Liver (tissue), 9 donors: ENCODE results near the gene GRAMD2B. TPM values are rescaled to one million over a fixed set of nuclear protein-coding genes. Genes with fewer than 3 reads are reported as not detected.

Experiments used
- DNase-seq: peaks from one replicate; pipeline ENCODE4 v3.0.0-alpha.2; 2017; ENCODE audit warnings: low spot score
- H3K27ac ChIP-seq, 2 donors: one replicate each; pipeline ENCODE4 v1.7.0; 2013; ENCODE audit warnings: inconsistent platforms in 2 of 2, low read length in 2 of 2, control low read depth in 1 of 2, low read depth in 1 of 2, mild to moderate bottlenecking in 1 of 2
- H3K27me3 ChIP-seq, 4 donors: one replicate each; pipeline versions ENCODE4 v1.6.1 to v1.7.0; 2013; ENCODE audit warnings: low read length in 3 of 4, inconsistent platforms in 1 of 4, mild to moderate bottlenecking in 1 of 4, moderate library complexity in 1 of 4; ENCODE audit not compliant: control insufficient read depth in 4 of 4, insufficient read depth in 4 of 4
- H3K36me3 ChIP-seq, 4 donors: one replicate each; pipeline versions ENCODE4 v1.6.1 to v1.7.0; 2013; ENCODE audit warnings: low read length in 3 of 4, mild to moderate bottlenecking in 3 of 4, low read depth in 1 of 4, moderate library complexity in 1 of 4; ENCODE audit not compliant: control insufficient read depth in 4 of 4, insufficient read depth in 3 of 4
- H3K4me1 ChIP-seq, 4 donors: one replicate each; pipeline versions ENCODE4 v1.6.1 to v1.7.0; 2013; ENCODE audit warnings: low read length in 3 of 4, mild to moderate bottlenecking in 3 of 4, moderate library complexity in 1 of 4; ENCODE audit not compliant: control insufficient read depth in 4 of 4, insufficient read depth in 4 of 4
- H3K4me3 ChIP-seq, 3 donors: one replicate each; pipeline versions ENCODE4 v1.6.1 to v1.7.0; 2013; ENCODE audit warnings: low read length in 3 of 3, control low read depth in 1 of 3, low read depth in 1 of 3, mild to moderate bottlenecking in 1 of 3
- H3K9ac ChIP-seq, 2 donors: one replicate each; pipeline ENCODE4 v1.7.0; 2013; ENCODE audit warnings: low read length in 2 of 2, mild to moderate bottlenecking in 2 of 2, moderate library complexity in 2 of 2, control low read depth in 1 of 2, low read depth in 1 of 2
- H3K9me3 ChIP-seq, 4 donors: one replicate each; pipeline versions ENCODE4 v1.6.1 to v1.7.0; 2013; ENCODE audit warnings: low read length in 3 of 4; ENCODE audit not compliant: control insufficient read depth in 4 of 4
- ATF3 ChIP-seq: IDR thresholded peaks from 2 replicates; pipeline ENCODE4 v1.6.1; 2016; ENCODE audit warnings: antibody characterized with exemption
- CTCF ChIP-seq: fragments of 150-350 bp; IDR thresholded peaks from 2 replicates; pipeline ENCODE4 v1.5.1; 2017; ENCODE audit warnings: improper control_type of control experiment, low read depth, low read length; ENCODE audit not compliant: missing input control
- EGR1 ChIP-seq, 2 donors: IDR thresholded peaks; 2 replicates each; pipeline ENCODE4 v1.6.1; 2016 to 2018; ENCODE audit warnings: antibody characterized with exemption in 2 of 2, low read depth in 2 of 2
- FOXA1 ChIP-seq: IDR thresholded peaks from 2 replicates; pipeline ENCODE4 v1.6.1; 2016; ENCODE audit warnings: antibody characterized with exemption
- FOXA2 ChIP-seq: IDR thresholded peaks from 2 replicates; pipeline ENCODE4 v1.6.1; 2016; ENCODE audit warnings: antibody characterized with exemption
- GABPA ChIP-seq, 2 donors: IDR thresholded peaks in 1 of 2; conservative IDR thresholded peaks in 1 of 2; 2 replicates each; pipeline ENCODE4 v1.6.1; 2016; ENCODE audit warnings: antibody characterized with exemption in 2 of 2, mild to moderate bottlenecking in 1 of 2, moderate library complexity in 1 of 2
- HNF4A ChIP-seq, 2 donors: conservative IDR thresholded peaks; 2 replicates each; pipeline ENCODE4 v1.6.1; 2016; ENCODE audit warnings: antibody characterized with exemption in 2 of 2, mild to moderate bottlenecking in 2 of 2
- HNF4G ChIP-seq: IDR thresholded peaks from 2 replicates; pipeline ENCODE4 v1.6.1; 2016; ENCODE audit warnings: antibody characterized with exemption
- JUND ChIP-seq, 2 donors: IDR thresholded peaks; 2 replicates each; pipeline ENCODE4 v1.6.1; 2016; ENCODE audit warnings: antibody characterized with exemption in 2 of 2
- MAX ChIP-seq: IDR thresholded peaks from 2 replicates; pipeline ENCODE4 v1.6.1; 2016; ENCODE audit warnings: antibody characterized with exemption
- RAD21 ChIP-seq, 2 donors: IDR thresholded peaks; 2 replicates each; pipeline ENCODE4 v1.6.1; 2016; ENCODE audit warnings: antibody characterized with exemption in 2 of 2, mild to moderate bottlenecking in 2 of 2
- REST ChIP-seq: IDR thresholded peaks from 2 replicates; pipeline ENCODE4 v1.6.1; 2016; ENCODE audit warnings: antibody characterized with exemption, mild to moderate bottlenecking
- SP1 ChIP-seq: IDR thresholded peaks from 2 replicates; pipeline ENCODE4 v1.6.1; 2018; ENCODE audit warnings: antibody characterized with exemption, mild to moderate bottlenecking
- TAF1 ChIP-seq: conservative IDR thresholded peaks from 2 replicates; pipeline ENCODE4 v1.6.1; 2016; ENCODE audit warnings: antibody characterized with exemption, mild to moderate bottlenecking
- YY1 ChIP-seq: IDR thresholded peaks from 2 replicates; pipeline ENCODE4 v1.6.1; 2016; ENCODE audit warnings: antibody characterized with exemption, mild to moderate bottlenecking
- ZBTB33 ChIP-seq: IDR thresholded peaks from 2 replicates; pipeline ENCODE4 v1.6.1; 2016; ENCODE audit warnings: antibody characterized with exemption
- WGBS: extraction: QIAGEN DNeasy Blood & Tissue Kit; methylation state at CpG from one replicate; pipeline ENCODE4 v1.1.7; 2013; 5-methylcytosine and 5-hydroxymethylcytosine counted together
- polyA plus RNA-seq, 2 donors: library from polyadenylated mRNA; stranded (reverse) in 1 of 2; unstranded in 1 of 2; fragments of 200-250 nt in 1 of 2; fragments of >200 nt in 1 of 2; fragmentation: Nextera tagmentation in 1 of 2; extraction: Ambion mirVana in 1 of 2; gene quantifications; one replicate each; pipeline versions ENCODE4 v1.2.1 to v1.2.3, GENCODE V29; 2013 to 2015
- total RNA-seq, 2 donors: library from RNA; depleted of rRNA; stranded (reverse); fragments of >200 nt; gene quantifications; one replicate each; pipeline ENCODE4 v1.2.3, GENCODE V29; 2014
- donor health status: healthy.
- donor health status: healthy.
- donor health status: healthy.
- donor health status: healthy.
- donor health status: healthy.

GRAMD2B gene
- total and polyA plus RNA-seq, 4 donors, result 6.5 to 24.1 (median 13.5) TPM

GRCh38 chr5:126416266-126416925 is 6.8 kb upstream of the GRAMD2B start:
- Histone ChIP-seq H3K9ac (no peak overlapping the region), H3K27ac (no peak overlapping the region), H3K27me3 (no peaks in the 10 kb centered on the region), H3K4me1 (peaks cover 2 to 4% (median 2%) of the 10 kb centered on the region in 4 donors), H3K4me3 (no peak overlapping the region), H3K36me3 (peaks cover 0 to 3% (median under 1%) of the 10 kb centered on the region in 4 donors), H3K9me3 (no peaks in the 10 kb centered on the region)
- no peak for DNase-seq
- 90% methylated on average over 4 of the region's 4 CpGs for WGBS
- TF ChIP-seq EGR1 (IDR thresholded peaks at IDR 0.05; ENCODE audit: low read depth in 2 of 2), result no peak
- TF ChIP-seq FOXA2, result no peak
- TF ChIP-seq FOXA1, result no peak
- no peak for TF ChIP-seq JUND (IDR thresholded peaks at IDR 0.05)
- no peak for TF ChIP-seq ATF3
- no peak for TF ChIP-seq ZBTB33
- TF ChIP-seq GABPA (IDR thresholded peaks at IDR 0.05 in 1 of 2, conservative IDR thresholded peaks at IDR 0.05 in 1 of 2), result no peak
- no peak for TF ChIP-seq TAF1
- TF ChIP-seq REST, result no peak
- no peak for TF ChIP-seq SP1
- TF ChIP-seq HNF4G, result no peak
- TF ChIP-seq MAX, result no peak
- no peak for TF ChIP-seq YY1

GRCh38 chr5:126417178-126417577 is 6.0 kb upstream of the GRAMD2B start:
- H3K4me1 ChIP-seq, result peaks cover 2 to 8% (median 2%) of the 10 kb centered on the region in 4 donors
- no peaks in the 10 kb centered on the region for H3K9me3 ChIP-seq
- peaks cover 0 to 3% (median under 1%) of the 10 kb centered on the region in 4 donors for H3K36me3 ChIP-seq
- TF ChIP-seq CTCF, result no peak
- TF ChIP-seq RAD21 (IDR thresholded peaks at IDR 0.05), result no peak
- TF ChIP-seq HNF4G, result no peak
- no peak for TF ChIP-seq ZBTB33
- TF ChIP-seq ATF3, result no peak
- TF ChIP-seq TAF1, result no peak
- TF ChIP-seq FOXA1, result no peak
- TF ChIP-seq GABPA (IDR thresholded peaks at IDR 0.05 in 1 of 2, conservative IDR thresholded peaks at IDR 0.05 in 1 of 2), result no peak
- TF ChIP-seq HNF4A (conservative IDR thresholded peaks at IDR 0.05), result no peak
- TF ChIP-seq MAX, result no peak
- no peak for TF ChIP-seq YY1
- no peaks in the 10 kb centered on the region for H3K27me3 ChIP-seq
- no peak overlapping the region for H3K9ac ChIP-seq
- H3K27ac ChIP-seq, result no peak overlapping the region
- 91% methylated on average over 2 of the region's 2 CpGs for WGBS
- H3K4me3 ChIP-seq, result no peak overlapping the region
- no peak for DNase-seq
